OCI-LY3 (cell line): Measurements from ENCODE around the gene LRRC32.

Source experiments
- EZH2phosphoT487 ChIP-seq: fragments of 200-600 bp; shearing (Covaris generic); IDR thresholded peaks from 2 replicates; pipeline ENCODE4 v1.6.1; 2018; ENCODE audit warnings: antibody characterized with exemption, mixed run types, low read depth
- TF ChIP-seq, protein P1 (sequence below): fragments of 200-600, 300-600 bp; sonication (generic); IDR thresholded peaks from 2 replicates; pipeline ENCODE4 v1.5.1; 2014; ENCODE audit warnings: antibody characterized with exemption, low read length, low read depth

DNA sequence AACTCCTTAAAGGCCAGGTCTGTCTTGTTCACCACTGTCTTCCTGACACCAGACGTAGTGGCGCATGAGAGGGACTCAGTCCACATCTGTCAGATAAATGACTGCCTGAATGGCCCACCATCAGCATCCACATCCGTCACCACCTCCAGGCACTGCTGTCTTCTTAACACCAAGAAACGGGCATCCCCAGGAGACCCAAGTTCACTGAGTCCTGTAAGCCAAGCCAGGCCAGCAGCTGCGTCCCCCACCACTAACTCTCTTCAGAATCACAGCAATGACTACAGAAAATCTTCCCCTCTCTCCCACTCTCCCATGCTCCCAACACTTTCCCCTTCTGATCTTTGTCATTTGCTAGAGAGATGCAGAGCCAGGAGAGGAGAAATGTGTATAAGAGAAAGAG, 47.3 kb upstream of the LRRC32 start:
- TF ChIP-seq, protein P1, sequence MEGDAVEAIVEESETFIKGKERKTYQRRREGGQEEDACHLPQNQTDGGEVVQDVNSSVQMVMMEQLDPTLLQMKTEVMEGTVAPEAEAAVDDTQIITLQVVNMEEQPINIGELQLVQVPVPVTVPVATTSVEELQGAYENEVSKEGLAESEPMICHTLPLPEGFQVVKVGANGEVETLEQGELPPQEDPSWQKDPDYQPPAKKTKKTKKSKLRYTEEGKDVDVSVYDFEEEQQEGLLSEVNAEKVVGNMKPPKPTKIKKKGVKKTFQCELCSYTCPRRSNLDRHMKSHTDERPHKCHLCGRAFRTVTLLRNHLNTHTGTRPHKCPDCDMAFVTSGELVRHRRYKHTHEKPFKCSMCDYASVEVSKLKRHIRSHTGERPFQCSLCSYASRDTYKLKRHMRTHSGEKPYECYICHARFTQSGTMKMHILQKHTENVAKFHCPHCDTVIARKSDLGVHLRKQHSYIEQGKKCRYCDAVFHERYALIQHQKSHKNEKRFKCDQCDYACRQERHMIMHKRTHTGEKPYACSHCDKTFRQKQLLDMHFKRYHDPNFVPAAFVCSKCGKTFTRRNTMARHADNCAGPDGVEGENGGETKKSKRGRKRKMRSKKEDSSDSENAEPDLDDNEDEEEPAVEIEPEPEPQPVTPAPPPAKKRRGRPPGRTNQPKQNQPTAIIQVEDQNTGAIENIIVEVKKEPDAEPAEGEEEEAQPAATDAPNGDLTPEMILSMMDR, result no peak
- TF ChIP-seq EZH2phosphoT487, result no peak
